NT2/D1 (cell line): ENCODE results near the gene SIGLEC12.

ENCODE experiments used
- YY1 ChIP-seq: IDR thresholded peaks from 2 replicates; pipeline ENCODE4 v1.6.1; 2011; ENCODE audit not compliant: insufficient read length, insufficient read depth
- ZNF274 ChIP-seq: IDR thresholded peaks from 2 replicates; pipeline ENCODE4 v1.6.1; 2011; ENCODE audit warnings: mild to moderate bottlenecking, low read depth, low read length

GRCh38 chr19:51469629-51470028 is 32.0 kb downstream of the SIGLEC12 start:
- TF ChIP-seq YY1: no peak
- TF ChIP-seq ZNF274: no peak
